ENCODE data around the gene TRIM9. TPM values are rescaled to one million over a fixed set of nuclear protein-coding genes. Genes with fewer than 3 reads are reported as not detected.

TRIM9 gene
- total and polyA plus RNA-seq, 9 of the 15 experiments (the other 6 are each of a cell fraction or from before 2014, with no cell fraction given), result 0.03 to 0.15 (median 0.04) TPM; not detected in 4

GRCh38 chr14:51079489-51079888 lies 15.4 kb downstream of the TRIM9 start:
- no peak for DNase-seq (ENCODE audit: extremely low read depth in 1 of 4, low spot score in 3 of 4)
- H3K4me3 ChIP-seq, result no peak overlapping the region
- TF ChIP-seq PHTF2 (CRISPR knock-in tag; IDR thresholded peaks at IDR 0.05) (no peak), ZNF76 (CRISPR knock-in tag; IDR thresholded peaks at IDR 0.05; ENCODE audit: borderline replicate concordance) (no peak), CHD1 (IDR thresholded peaks at IDR 0.05; ENCODE audit: low read length) (no peak), TSHZ1 (CRISPR knock-in tag; IDR thresholded peaks at IDR 0.05) (no peak), PRMT5 (CRISPR knock-in tag; IDR thresholded peaks at IDR 0.05) (no peak), ZNF444 (CRISPR knock-in tag; IDR thresholded peaks at IDR 0.05) (no peak), ZHX1 (conservative IDR thresholded peaks at IDR 0.05; ENCODE audit: low read length) (no peak), CUX1 (CRISPR knock-in tag; IDR thresholded peaks at IDR 0.05) (no peak), CBFB (CRISPR knock-in tag; IDR thresholded peaks at IDR 0.05) (no peak), KLF10 (CRISPR knock-in tag; IDR thresholded peaks at IDR 0.05) (no peak), ZNF134 (CRISPR knock-in tag; conservative IDR thresholded peaks at IDR 0.05) (no peak), RBM39 (optimal IDR thresholded peaks at IDR 0.05; ENCODE audit: low read depth, low read length) (no peak), ERF (CRISPR knock-in tag; IDR thresholded peaks at IDR 0.05) (no peak)

More at GRCh38 chr14:51079489-51079888, 15.4 kb downstream of the TRIM9 start:
- Histone ChIP-seq H3K27ac (ENCODE audit: extremely low read depth, low read depth, low read length) (no peak overlapping the region), H2AFZ (ENCODE audit: low read depth, low read length) (no peak overlapping the region), H3K79me2 (ENCODE audit: control insufficient read depth, insufficient read depth, low read length) (no peaks in the 10 kb centered on the region), H3K9ac (ENCODE audit: insufficient read depth in 1 of 2, low read depth in 2 of 2, low read length in 2 of 2) (no peak overlapping the region), H4K20me1 (replicated peaks; ENCODE audit: control insufficient read depth, insufficient read depth, low read length) (no peaks in the 10 kb centered on the region), H3K27me3 (ENCODE audit: control insufficient read depth in 2 of 2, insufficient read depth in 2 of 2, low read length in 2 of 2) (no peaks in the 10 kb centered on the region; a peak in 1 of 5 replicates), H3K9me3 (replicated peaks; ENCODE audit: control insufficient read depth, insufficient read depth, low read depth, low read length) (no peaks in the 10 kb centered on the region), H3K4me2 (ENCODE audit: insufficient read depth, low read length) (no peak overlapping the region), H3K9me1 (ENCODE audit: control insufficient read depth, insufficient read depth, low read length) (no peaks in the 10 kb centered on the region), H3K36me3 (ENCODE audit: control insufficient read depth, insufficient read depth, low read length) (no peaks in the 10 kb centered on the region), H3K4me1 (replicated peaks in 1 of 2; ENCODE audit: control insufficient read depth in 2 of 2, insufficient read depth in 2 of 2, low read length in 2 of 2) (no peaks in the 10 kb centered on the region)
- intact Hi-C loops (cut with micrococcal nuclease), result no loop called here
- no peak for FAIRE-seq
- CTCF ChIA-PET (ENCODE audit: low intra/inter-chr PET ratio), result no interaction called here
- no CpG with 5 or more reads among the region's 1 CpG for WGBS (ENCODE audit: insufficient coverage, low coverage, missing lambda C conversion rate)
- in situ Hi-C loops (cut with MboI), result no loop called here
- no peak for ATAC-seq
- BruUV-seq (replicated peaks), result no TSS peak
- POLR2A ChIA-PET, result no interaction called here

Data from K562 (cell line).